Activated naive CD4-positive, alpha-beta T cell treated with anti-CD3 and anti-CD28 coated beads, Interleukin-2, amount 10 ng/mL, durations not matched to agents 7 days and 5 days (primary cell): ENCODE data around the gene PSTPIP1.
A peak's percentile ranks its signal among the peaks of the same experiment; 100 is the strongest.

ENCODE experiments used
- CTCF ChIA-PET: fragments of 350-600 bp; sonication (Branson Sonifier 250); formaldehyde crosslinking; loops from one replicate; lab custom pipeline; 2021; ENCODE audit warnings: antibody characterized with exemption; lab: Charles Lee
- DNase-seq: peaks from one replicate; pipeline ENCODE4 v3.0.0-alpha.2; 2020
- H3K27ac Mint-ChIP-seq: one replicate; pipeline ENCODE4 v1.8.0; 2021; ENCODE audit warnings: mild to moderate bottlenecking, moderate library complexity, mixed read lengths
- H3K27me3 Mint-ChIP-seq: one replicate; pipeline ENCODE4 v1.8.0; 2021; ENCODE audit warnings: mild to moderate bottlenecking, mixed read lengths
- H3K36me3 Mint-ChIP-seq: one replicate; pipeline ENCODE4 v1.8.0; 2021; ENCODE audit warnings: mixed read lengths
- H3K4me1 Mint-ChIP-seq: one replicate; pipeline ENCODE4 v1.8.0; 2021; ENCODE audit warnings: mixed read lengths
- H3K4me3 Mint-ChIP-seq: one replicate; pipeline ENCODE4 v1.8.0; 2021; ENCODE audit warnings: mild to moderate bottlenecking, moderate library complexity, mixed read lengths
- H3K9me3 Mint-ChIP-seq: one replicate; pipeline ENCODE4 v1.8.0; 2021; ENCODE audit warnings: mixed read lengths

Gene PSTPIP1

DNA sequence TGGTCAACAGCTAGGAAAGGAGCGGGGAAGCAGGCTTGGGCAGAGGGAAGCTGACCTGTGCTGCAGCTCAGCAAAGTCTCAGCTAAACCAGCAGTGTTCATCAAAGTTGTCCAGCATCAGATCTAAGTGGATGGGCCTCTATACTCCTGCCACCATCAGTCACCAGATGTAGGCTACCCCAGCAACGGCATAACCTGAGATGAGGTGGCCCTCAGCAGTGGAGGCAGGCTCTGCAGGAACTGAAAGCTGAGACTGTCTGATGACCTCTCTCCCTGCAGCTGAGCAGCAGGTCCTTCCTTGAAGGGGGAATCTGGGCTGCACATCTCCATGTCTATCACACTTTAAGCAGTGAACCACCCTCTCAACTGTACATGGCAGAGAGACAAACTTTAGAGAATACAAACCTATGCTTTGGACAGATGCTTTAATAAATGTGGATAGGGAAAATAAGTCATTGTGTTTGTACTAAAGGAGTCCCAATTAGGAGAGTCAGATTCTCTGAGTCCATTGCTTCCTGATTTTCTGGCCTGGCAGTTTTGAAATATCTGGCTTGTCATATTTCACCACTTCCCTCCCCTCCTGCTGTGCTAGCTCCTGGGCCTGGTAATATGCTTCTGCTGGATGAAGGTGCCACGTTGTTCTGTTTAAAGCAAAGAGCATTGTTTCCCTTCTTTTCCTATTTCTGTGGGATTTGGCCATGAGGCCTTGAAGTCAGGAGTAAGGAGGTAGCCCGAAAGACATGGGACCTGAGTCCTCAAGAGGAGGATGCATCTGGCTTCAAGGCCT lies 11.1 kb upstream of the PSTPIP1 start:
- peaks cover 14% of the 10 kb centered on the region for H3K27me3 Mint-ChIP-seq
- H3K27ac Mint-ChIP-seq: no peak overlapping the region
- no peaks in the 10 kb centered on the region for H3K9me3 Mint-ChIP-seq
- CTCF ChIA-PET: interaction anchor here (1.5 to 3.7 kb wide), 3 partner anchors 10 to 40 kb away, joined by 4 to 15 read pairs (median 13); partner anchors contain the start of gene PSTPIP1
- H3K36me3 Mint-ChIP-seq: no peaks in the 10 kb centered on the region
- DNase-seq: no peak
- H3K4me1 Mint-ChIP-seq: peaks cover 41% of the 10 kb centered on the region
- no peak overlapping the region for H3K4me3 Mint-ChIP-seq

DNA sequence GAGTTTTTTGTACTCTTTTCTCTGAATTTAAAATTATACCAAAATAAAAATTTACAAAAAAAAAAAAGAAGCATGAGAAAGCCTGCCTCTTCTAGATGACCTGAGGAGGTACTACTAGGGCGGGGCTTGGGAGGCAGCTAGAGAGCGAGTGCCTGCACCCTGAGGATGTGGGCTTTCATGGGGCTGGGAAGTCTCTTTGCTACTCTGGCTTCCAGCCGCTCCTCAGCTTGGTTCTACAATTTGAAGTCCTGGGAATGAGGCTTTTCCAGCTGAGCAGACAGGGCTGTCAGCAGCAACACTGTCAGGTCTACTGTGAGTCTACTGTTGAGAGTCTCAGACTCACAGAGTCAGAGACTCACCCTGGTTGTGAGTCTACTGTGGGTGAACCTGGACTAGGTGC lies 8.2 kb upstream of the PSTPIP1 start:
- CTCF ChIA-PET: interaction anchor here (1.8 to 4.8 kb wide), 3 partner anchors 10 to 37 kb away, joined by 8 to 36 read pairs (median 9); no protein-coding TSS in a partner anchor
- Mint-ChIP-seq H3K27me3 (no peaks in the 10 kb centered on the region), H3K4me1 (peaks cover 56% of the 10 kb centered on the region), H3K36me3 (no peaks in the 10 kb centered on the region), H3K4me3 (no peak overlapping the region), H3K27ac (peak overlapping the region; percentile 60), H3K9me3 (no peaks in the 10 kb centered on the region)
- peak; percentile 46 for DNase-seq

DNA sequence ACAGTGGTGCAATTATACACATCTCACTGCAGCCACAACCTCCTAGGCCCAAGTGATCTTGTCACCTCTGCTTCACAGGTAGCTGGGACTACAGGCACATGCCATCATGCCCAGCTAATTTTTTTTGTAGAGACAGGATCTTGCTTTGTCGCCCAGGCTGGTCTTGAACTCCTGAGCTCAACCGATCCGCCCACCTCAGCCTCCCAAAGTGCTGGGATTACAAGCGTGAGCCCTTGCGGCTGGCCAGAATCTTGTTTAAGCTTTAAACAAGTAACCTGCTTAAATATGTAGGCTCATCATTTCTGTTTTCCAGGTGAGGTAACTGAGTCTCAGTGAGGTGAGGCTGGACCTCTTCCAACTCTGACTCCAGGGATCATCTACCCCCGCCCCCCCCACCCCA lies 7.7 kb upstream of the PSTPIP1 start:
- no peaks in the 10 kb centered on the region for H3K27me3 Mint-ChIP-seq
- peak overlapping the region; percentile 95 for H3K27ac Mint-ChIP-seq
- no peak overlapping the region for H3K4me3 Mint-ChIP-seq
- H3K4me1 Mint-ChIP-seq: peaks cover 55% of the 10 kb centered on the region
- DNase-seq: no peak
- H3K36me3 Mint-ChIP-seq: no peaks in the 10 kb centered on the region
- H3K9me3 Mint-ChIP-seq: no peaks in the 10 kb centered on the region
- CTCF ChIA-PET: interaction anchor here (1.6 to 4.8 kb wide), 4 partner anchors 10 to 38 kb away, joined by 3 to 36 read pairs (median 8); no protein-coding TSS in a partner anchor

DNA sequence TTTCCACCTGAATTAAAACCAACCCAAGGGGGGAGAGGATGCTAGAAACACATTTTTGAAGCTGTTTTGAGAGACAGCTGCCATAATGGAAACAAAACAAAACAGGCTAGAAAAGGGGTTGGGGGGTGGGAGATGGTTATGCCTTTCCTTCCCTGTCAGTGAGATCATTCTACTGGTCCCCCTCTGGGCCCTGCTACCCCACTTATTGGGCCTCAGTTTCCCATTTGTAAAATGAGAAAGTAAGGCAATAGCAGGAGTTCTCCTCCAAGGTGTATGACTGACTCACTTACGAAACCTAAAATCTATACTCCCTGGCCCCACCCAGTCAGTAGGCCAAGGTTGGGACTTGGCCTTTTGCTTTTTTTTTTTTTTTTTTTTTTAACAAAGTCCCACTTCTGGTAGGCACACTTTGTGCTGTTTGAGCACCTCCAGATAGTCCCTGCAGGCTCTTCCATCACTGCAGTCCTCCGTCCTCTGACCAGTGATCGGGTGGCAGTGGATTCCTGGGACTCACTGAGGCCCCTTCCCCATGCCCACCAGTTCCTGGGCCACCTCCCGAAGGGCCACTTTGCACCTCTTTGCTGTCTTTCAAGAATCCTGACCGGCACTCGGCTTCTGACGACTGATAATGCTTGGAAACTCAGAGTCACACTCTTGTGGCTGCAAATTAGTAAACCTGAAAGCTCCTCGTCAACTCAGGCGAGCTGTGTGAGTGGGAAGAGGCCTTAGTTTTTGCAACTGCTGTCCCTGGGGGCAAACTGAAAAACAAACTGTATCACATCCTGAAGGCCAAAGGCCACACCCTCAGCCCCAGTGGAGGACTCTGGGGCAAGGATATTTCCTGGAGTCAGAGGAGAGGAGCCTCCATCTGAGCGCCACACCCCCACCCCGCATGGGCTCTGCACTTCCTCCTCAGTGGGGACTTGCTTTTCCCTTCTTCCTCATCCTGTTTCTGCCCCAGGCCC lies 6.7 kb upstream of the PSTPIP1 start:
- Mint-ChIP-seq H3K27me3 (no peaks in the 10 kb centered on the region), H3K4me1 (peaks cover 63% of the 10 kb centered on the region), H3K36me3 (no peaks in the 10 kb centered on the region), H3K9me3 (no peaks in the 10 kb centered on the region), H3K27ac (peak overlapping the region; percentile 95), H3K4me3 (peak overlapping the region; percentile 24)
- CTCF ChIA-PET: interaction anchor here (1.6 to 4.8 kb wide), 6 partner anchors 9 to 43 kb away, joined by 3 to 36 read pairs (median 8); no protein-coding TSS in a partner anchor
- peak; percentile 67 for DNase-seq

DNA sequence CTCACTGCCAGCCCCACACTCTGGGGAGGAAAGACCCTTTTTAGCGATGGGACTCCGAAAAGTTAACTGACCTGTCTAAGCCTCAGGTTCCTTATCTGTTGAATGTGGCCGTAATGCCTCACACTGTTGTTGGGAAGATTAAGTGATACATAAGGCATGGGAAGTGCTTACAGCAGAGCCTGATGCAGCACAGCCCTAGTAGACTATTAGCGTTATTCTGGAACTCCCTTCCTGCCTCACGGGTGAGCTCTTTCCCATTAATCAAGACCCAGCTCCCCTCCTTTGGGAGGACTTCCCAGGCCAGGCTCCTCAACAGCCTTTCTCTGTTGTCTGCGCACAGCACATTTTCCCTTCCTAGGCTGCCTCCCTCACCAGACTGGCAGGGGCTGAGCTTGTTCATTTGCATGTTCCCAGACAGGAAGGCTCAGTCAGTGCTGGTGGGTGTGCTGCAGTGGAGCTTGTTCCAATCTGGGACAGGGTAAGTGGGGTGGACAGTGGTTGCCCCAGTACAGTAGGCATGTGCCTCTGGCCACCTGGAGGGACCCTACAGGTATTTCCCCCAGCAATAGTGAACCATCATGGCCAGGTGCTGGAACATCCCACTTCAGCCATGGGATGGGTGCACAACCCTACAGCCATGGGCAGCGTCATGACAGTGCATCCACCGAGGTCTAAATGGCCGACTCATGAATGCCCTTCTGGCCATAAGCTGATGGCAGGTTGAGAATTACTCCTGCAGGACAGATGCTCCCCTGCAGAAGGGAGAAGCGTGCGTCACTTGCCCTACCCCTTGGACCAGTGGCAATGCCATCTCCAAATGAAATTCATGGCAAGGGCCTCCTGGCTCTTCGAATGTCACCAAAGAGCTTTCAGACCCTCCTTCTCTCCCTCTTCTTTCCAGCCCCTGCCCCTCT lies 5.8 kb upstream of the PSTPIP1 start:
- Mint-ChIP-seq H3K27me3 (no peaks in the 10 kb centered on the region), H3K27ac (peak overlapping the region; percentile 95), H3K9me3 (no peaks in the 10 kb centered on the region), H3K36me3 (no peaks in the 10 kb centered on the region), H3K4me1 (peaks cover 69% of the 10 kb centered on the region), H3K4me3 (peak overlapping the region; percentile 24)
- CTCF ChIA-PET: interaction anchor here (1.2 to 4.8 kb wide), 5 partner anchors 9 to 42 kb away, joined by 3 to 36 read pairs (median 5); no protein-coding TSS in a partner anchor
- DNase-seq: no peak

DNA sequence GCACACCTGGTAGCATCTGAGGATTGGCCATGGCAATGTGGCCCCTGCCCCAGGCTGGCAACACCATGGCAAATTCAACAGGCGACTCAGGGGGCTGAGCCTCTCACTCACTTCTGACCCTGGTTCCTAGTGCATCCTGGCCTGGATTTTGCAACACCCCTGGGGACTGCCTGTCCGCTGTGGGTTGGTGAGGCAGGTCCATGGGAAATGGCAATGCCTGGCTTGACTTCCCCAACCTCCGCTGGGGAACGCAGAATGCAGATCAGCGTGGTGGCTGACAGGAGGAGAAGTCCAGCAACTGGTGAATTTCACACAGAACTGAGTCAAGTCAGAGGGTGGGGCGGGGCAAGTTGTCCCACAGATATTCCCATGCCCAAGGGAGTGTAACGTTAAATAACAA lies 3.9 kb upstream of the PSTPIP1 start:
- DNase-seq: no peak
- CTCF ChIA-PET: no interaction called here
- Mint-ChIP-seq H3K36me3 (peaks cover 6% of the 10 kb centered on the region), H3K4me1 (peaks cover 75% of the 10 kb centered on the region), H3K9me3 (no peaks in the 10 kb centered on the region), H3K4me3 (no peak overlapping the region), H3K27ac (no peak overlapping the region), H3K27me3 (no peaks in the 10 kb centered on the region)

DNA sequence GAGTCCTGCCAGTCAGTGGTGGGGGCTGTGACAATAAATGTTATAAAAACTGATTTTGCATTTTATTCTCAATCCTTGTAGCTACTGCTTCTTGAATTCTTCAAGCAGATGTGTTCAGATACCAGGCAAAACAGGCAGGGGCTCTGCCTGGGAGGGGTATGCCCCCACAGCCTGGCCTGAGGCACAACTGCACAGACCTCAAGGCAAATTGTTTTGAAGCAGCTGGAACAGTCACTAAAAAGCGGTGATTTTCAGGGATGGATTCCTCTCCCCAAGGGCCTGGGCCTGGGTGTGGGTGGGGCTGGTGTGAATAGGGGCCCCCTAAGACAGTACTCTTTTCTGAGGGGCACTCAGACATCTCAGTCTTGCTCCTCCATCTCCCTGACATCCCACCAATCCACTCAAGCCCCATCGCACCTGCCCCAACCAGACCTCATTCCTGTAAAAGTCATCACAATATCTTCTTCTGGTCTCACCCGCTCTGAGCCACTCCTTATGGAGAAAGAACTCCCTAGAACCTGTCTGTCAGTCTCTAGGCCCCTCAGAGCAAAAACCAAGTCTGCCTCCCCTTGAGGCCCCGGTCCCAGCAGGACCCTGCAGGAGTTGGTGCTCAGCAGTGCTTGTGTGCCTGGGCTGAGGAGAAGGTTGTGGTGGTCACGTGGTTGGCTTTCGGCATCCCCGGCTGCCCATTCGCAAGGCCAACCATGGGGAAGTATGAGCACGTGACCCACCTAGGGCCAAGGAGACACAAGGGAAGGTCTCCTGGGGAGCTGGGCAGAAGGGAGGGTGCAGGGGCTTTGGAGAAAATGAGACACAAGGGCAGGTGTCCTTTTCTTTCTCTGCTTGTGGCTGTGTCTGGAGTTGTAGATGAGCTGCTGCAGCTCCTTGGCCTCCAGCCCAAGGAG lies 2.9 kb upstream of the PSTPIP1 start:
- CTCF ChIA-PET: no interaction called here
- H3K9me3 Mint-ChIP-seq: no peaks in the 10 kb centered on the region
- H3K4me3 Mint-ChIP-seq: no peak overlapping the region
- peak; percentile 16 for DNase-seq
- H3K4me1 Mint-ChIP-seq: peaks cover 69% of the 10 kb centered on the region
- H3K27me3 Mint-ChIP-seq: no peaks in the 10 kb centered on the region
- peaks cover 7% of the 10 kb centered on the region for H3K36me3 Mint-ChIP-seq
- H3K27ac Mint-ChIP-seq: peak overlapping the region; percentile 20

DNA sequence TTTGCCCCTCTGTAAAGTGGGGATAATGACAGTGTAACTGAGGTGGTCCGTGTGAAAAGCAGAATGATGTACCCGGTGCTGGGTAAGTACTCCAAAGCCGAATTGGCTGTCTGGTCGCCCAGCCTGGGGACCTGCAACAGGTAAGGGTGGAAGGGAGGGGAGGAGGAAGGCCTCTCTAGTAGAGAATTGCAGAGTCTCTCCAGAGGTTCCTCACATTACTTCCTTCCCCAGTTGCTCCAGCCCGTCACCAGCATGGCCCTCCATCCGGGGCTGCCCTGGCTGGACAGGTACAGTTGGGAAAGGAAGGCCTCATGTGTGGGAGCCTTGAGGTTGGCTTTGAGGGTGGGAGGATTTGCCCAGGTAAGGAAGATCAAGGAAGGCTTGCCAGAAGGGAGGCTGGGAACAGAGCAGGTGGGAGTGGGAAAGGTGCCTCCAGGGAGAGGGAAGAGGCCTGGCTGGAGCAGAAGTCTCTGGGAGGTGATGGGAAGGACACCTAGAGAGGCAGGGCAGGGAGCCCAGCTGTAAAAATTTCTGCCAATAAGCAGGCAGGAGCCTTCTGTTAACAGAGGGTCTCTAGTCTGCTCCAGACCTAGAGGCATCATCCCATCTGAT lies 1.7 kb upstream of the PSTPIP1 start:
- H3K36me3 Mint-ChIP-seq: peaks cover 15% of the 10 kb centered on the region
- H3K4me1 Mint-ChIP-seq: peaks cover 69% of the 10 kb centered on the region
- CTCF ChIA-PET: interaction anchor here (0.5 to 7.5 kb wide), 5 partner anchors 19 to 38 kb away, joined by 3 to 62 read pairs (median 26); no protein-coding TSS in a partner anchor
- H3K4me3 Mint-ChIP-seq: peak overlapping the region; percentile 42
- no peaks in the 10 kb centered on the region for H3K9me3 Mint-ChIP-seq
- H3K27me3 Mint-ChIP-seq: no peaks in the 10 kb centered on the region
- peak; percentile 6 for DNase-seq
- H3K27ac Mint-ChIP-seq: peak overlapping the region; percentile 95

DNA sequence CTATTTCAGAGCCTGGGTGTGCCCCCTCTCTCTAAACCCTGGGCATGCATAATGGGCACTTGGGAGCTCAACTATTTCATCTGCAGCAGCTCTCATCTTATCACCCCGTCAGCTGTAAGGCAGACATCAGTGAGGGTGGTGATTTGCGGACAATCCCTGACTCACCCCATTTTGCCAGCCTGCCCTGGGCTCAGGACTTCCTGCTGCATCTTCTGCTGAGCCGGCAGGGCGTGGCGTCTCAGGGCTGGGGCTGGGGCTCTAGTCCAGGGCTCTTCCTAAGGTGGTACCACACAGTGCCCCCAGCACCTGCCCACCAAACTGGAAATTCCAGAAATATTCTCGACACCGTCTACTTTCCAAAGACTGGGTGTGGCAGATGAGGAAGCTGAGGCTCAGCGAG lies 925 bp upstream of the PSTPIP1 start:
- Mint-ChIP-seq H3K27me3 (no peaks in the 10 kb centered on the region), H3K4me3 (peak overlapping the region; percentile 94), H3K9me3 (no peaks in the 10 kb centered on the region), H3K4me1 (peaks cover 69% of the 10 kb centered on the region), H3K27ac (peak overlapping the region; percentile 95), H3K36me3 (peaks cover 21% of the 10 kb centered on the region)
- DNase-seq: peak; percentile 68
- CTCF ChIA-PET: interaction anchor here (0.5 to 7.5 kb wide), 5 partner anchors 19 to 37 kb away, joined by 3 to 62 read pairs (median 26); no protein-coding TSS in a partner anchor

DNA sequence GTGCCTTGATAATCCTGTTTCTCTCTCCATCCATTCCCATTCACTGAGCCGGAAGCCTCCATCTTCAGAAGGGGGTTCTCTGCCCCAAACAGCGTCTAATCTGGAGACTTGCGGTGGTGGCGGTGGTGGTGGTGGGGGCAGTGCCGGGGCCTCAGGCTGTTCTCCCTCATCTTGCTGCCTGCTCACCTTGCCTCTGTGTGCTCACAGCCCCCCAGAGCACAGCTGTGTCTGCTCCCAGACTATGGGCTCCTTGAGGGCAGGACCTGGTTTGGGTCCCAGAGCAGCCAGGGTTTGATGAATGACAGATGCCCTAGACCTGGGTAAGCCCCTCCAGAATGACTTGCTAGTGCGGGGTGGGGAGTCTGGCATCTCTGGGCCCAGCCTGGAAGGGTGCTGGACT lies 430 bp upstream of the PSTPIP1 start:
- CTCF ChIA-PET: interaction anchor here (1.5 to 7.5 kb wide), 4 partner anchors 19 to 29 kb away, joined by 3 to 62 read pairs (median 36); no protein-coding TSS in a partner anchor
- peak overlapping the region; percentile 94 for H3K4me3 Mint-ChIP-seq
- DNase-seq: no peak
- peaks cover 70% of the 10 kb centered on the region for H3K4me1 Mint-ChIP-seq
- H3K9me3 Mint-ChIP-seq: no peaks in the 10 kb centered on the region
- peak overlapping the region; percentile 95 for H3K27ac Mint-ChIP-seq
- peaks cover 25% of the 10 kb centered on the region for H3K36me3 Mint-ChIP-seq
- no peaks in the 10 kb centered on the region for H3K27me3 Mint-ChIP-seq

DNA sequence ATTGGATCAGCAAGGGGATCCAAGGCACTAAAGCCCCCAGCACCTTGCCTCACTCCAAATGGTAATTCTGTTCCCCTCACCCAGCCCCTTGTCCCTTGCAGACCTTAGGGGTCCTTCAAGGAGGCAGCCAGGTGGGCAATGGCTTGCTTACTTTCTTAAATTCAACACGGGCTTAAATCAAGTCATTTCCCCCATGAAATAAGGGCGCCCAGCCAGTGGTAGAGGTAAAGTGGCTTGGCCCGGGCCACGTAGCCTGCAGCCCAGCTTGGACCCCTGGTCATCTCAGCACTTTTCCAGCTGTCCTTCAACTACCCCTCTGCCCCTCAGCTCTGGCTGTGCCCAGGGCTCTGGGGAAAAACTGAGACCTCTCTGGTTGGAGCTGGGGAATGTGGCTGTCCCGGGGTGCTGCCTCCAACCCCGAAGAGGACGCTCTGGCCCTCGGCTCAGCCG lies 1.2 kb downstream of the PSTPIP1 start:
- peak overlapping the region; percentile 94 for H3K4me3 Mint-ChIP-seq
- peak overlapping the region; percentile 95 for H3K27ac Mint-ChIP-seq
- no peaks in the 10 kb centered on the region for H3K9me3 Mint-ChIP-seq
- H3K27me3 Mint-ChIP-seq: no peaks in the 10 kb centered on the region
- DNase-seq: peak; percentile 20
- peaks cover 76% of the 10 kb centered on the region for H3K4me1 Mint-ChIP-seq
- CTCF ChIA-PET: interaction anchor here (1.1 to 7.5 kb wide), 7 partner anchors 9 to 547 kb away, joined by 3 to 62 read pairs (median 8); no protein-coding TSS in a partner anchor
- H3K36me3 Mint-ChIP-seq: peaks cover 32% of the 10 kb centered on the region
